K562 (cell line): Measurements from ENCODE around the gene STX3.

ENCODE experiments used
- ARNT ChIP-seq, 2 experiments: fragments of 450-650 bp; IDR thresholded peaks; 2 replicates each; pipeline ENCODE4 v1.6.1; 2016; ENCODE audit warnings: mild to moderate bottlenecking in 1 of 2
- FOXA1 ChIP-seq: fragments of 450-650 bp; IDR thresholded peaks from 2 replicates; pipeline ENCODE4 v1.6.1; 2016; ENCODE audit warnings: mild to moderate bottlenecking, borderline replicate concordance
- MTA2 ChIP-seq: fragments of 450-650 bp; IDR thresholded peaks from 2 replicates; pipeline ENCODE4 v1.6.1; 2016; ENCODE audit warnings: low read depth
- RCOR1 ChIP-seq, 2 experiments: IDR thresholded peaks; 2 replicates each; pipeline ENCODE4 v1.6.1; 2012; ENCODE audit warnings: low read depth in 2 of 2, low read length in 2 of 2, borderline replicate concordance in 1 of 2, improper control_type of control experiment in 1 of 2
- SRF ChIP-seq, 2 experiments: fragments of 250-450, 450-650 bp in 1 of 2; sonication (Bioruptor Pico) in 1 of 2; sonication (generic) in 1 of 2; formaldehyde crosslinking; IDR thresholded peaks; 2 replicates each; pipeline versions ENCODE4 v1.5.0 to v1.5.1; 2020 to 2022; ENCODE audit warnings: mild to moderate bottlenecking in 1 of 2, missing genetic modification reagents in 1 of 2
- TEAD4 ChIP-seq, 2 experiments: sonication (generic) in 1 of 2; formaldehyde crosslinking in 1 of 2; IDR thresholded peaks; 2 replicates each; pipeline versions ENCODE4 v1.6.1 to v1.8.0; 2012 to 2022; ENCODE audit warnings: borderline replicate concordance in 1 of 2, inconsistent platforms in 1 of 2, low read length in 1 of 2, mild to moderate bottlenecking in 1 of 2, missing genetic modification reagents in 1 of 2
- ZFP36 ChIP-seq: fragments of 150-350 bp; IDR thresholded peaks from 2 replicates; pipeline ENCODE4 v1.6.1; 2018; ENCODE audit warnings: low read length, low read depth; ENCODE audit not compliant: partially characterized antibody
- ZNF143 ChIP-seq: sonication (generic); formaldehyde crosslinking; IDR thresholded peaks from 2 replicates; pipeline ENCODE4 v1.9.0; 2022; ENCODE audit warnings: mild to moderate bottlenecking, missing genetic modification reagents
- TF ChIP-seq, protein P1 (sequence below): sonication (generic); formaldehyde crosslinking; IDR thresholded peaks from 2 replicates; pipeline ENCODE4 v1.8.1; 2023; ENCODE audit warnings: mild to moderate bottlenecking, missing genetic modification reagents
- TF ChIP-seq, protein P2 (sequence below): sonication (generic); formaldehyde crosslinking; IDR thresholded peaks from 2 replicates; pipeline ENCODE4 v1.8.0; 2022; ENCODE audit warnings: mild to moderate bottlenecking, missing genetic modification reagents

DNA sequence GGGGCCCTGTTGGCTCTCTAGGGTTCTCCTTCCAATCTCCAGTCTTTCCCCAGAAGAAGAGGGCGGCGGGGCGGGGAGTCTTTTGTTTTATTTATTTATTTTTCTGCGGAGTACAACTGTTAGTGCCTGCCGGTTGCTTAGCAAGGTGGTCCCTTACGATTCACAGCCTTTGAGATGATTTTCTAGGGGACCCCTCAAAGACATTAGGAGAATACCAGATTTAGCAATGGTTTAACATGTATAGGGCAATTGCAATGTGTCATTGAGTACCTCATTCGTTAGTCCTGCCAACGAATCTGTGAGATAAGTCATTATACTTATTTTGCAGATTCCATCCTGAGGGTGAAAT, 55.7 kb downstream of the STX3 start:
- TF ChIP-seq TEAD4 (IDR thresholded peaks at IDR 0.05; ENCODE audit: low read length): no peak
- TF ChIP-seq TEAD4 (CRISPR knock-in tag; IDR thresholded peaks at IDR 0.05; ENCODE audit: borderline replicate concordance): no peak
- no peak for TF ChIP-seq MTA2
- TF ChIP-seq ZNF143 (CRISPR knock-in tag): no peak
- TF ChIP-seq, protein P1, sequence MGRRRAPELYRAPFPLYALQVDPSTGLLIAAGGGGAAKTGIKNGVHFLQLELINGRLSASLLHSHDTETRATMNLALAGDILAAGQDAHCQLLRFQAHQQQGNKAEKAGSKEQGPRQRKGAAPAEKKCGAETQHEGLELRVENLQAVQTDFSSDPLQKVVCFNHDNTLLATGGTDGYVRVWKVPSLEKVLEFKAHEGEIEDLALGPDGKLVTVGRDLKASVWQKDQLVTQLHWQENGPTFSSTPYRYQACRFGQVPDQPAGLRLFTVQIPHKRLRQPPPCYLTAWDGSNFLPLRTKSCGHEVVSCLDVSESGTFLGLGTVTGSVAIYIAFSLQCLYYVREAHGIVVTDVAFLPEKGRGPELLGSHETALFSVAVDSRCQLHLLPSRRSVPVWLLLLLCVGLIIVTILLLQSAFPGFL (CRISPR knock-in tag): no peak
- TF ChIP-seq ZFP36: no peak
- TF ChIP-seq, protein P2, sequence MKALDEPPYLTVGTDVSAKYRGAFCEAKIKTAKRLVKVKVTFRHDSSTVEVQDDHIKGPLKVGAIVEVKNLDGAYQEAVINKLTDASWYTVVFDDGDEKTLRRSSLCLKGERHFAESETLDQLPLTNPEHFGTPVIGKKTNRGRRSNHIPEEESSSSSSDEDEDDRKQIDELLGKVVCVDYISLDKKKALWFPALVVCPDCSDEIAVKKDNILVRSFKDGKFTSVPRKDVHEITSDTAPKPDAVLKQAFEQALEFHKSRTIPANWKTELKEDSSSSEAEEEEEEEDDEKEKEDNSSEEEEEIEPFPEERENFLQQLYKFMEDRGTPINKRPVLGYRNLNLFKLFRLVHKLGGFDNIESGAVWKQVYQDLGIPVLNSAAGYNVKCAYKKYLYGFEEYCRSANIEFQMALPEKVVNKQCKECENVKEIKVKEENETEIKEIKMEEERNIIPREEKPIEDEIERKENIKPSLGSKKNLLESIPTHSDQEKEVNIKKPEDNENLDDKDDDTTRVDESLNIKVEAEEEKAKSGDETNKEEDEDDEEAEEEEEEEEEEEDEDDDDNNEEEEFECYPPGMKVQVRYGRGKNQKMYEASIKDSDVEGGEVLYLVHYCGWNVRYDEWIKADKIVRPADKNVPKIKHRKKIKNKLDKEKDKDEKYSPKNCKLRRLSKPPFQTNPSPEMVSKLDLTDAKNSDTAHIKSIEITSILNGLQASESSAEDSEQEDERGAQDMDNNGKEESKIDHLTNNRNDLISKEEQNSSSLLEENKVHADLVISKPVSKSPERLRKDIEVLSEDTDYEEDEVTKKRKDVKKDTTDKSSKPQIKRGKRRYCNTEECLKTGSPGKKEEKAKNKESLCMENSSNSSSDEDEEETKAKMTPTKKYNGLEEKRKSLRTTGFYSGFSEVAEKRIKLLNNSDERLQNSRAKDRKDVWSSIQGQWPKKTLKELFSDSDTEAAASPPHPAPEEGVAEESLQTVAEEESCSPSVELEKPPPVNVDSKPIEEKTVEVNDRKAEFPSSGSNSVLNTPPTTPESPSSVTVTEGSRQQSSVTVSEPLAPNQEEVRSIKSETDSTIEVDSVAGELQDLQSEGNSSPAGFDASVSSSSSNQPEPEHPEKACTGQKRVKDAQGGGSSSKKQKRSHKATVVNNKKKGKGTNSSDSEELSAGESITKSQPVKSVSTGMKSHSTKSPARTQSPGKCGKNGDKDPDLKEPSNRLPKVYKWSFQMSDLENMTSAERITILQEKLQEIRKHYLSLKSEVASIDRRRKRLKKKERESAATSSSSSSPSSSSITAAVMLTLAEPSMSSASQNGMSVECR (CRISPR knock-in tag): no peak
- no peak for TF ChIP-seq FOXA1
- no peak for TF ChIP-seq ARNT (IDR thresholded peaks at IDR 0.05)
- TF ChIP-seq SRF (CRISPR knock-in tag; IDR thresholded peaks at IDR 0.05): no peak
- no peak for TF ChIP-seq RCOR1 (IDR thresholded peaks at IDR 0.05; ENCODE audit: borderline replicate concordance in 1 of 2, low read depth in 2 of 2, low read length in 2 of 2)
